ENCODE data around the gene TRAPPC4. TPM values are rescaled to one million over a fixed set of nuclear protein-coding genes. Genes with fewer than 3 reads are reported as not detected.

Gene TRAPPC4
- total and polyA plus RNA-seq, 2 donors (not counting 1 experiment from before 2014, with no cell fraction given), result 60.6 to 109 TPM

DNA sequence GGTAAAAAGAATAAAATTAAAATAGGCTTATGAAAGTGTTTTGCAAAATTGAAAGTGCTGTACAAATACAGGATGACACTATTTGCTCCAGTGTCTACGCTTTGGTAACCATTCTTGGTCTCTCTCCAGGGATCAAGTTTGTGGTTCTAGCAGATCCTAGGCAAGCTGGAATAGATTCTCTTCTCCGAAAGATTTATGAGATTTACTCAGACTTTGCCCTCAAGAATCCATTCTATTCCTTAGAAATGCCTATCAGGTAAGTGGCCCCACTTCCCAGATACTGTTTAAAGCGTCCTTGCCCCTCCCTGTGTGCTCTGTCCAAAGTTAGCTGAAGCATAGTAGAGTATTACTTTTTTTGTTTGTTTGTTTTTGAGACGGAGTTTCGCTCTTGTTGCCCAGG is 3.1 kb downstream of the TRAPPC4 start:
- H3K9me3 ChIP-seq (ENCODE audit: control insufficient read depth, insufficient read depth, low read depth, low read length), result no peaks in the 10 kb centered on the region
- no peak overlapping the region for H3K27ac ChIP-seq (ENCODE audit: insufficient read depth, low read length)
- peaks cover 46% of the 10 kb centered on the region for H3K79me2 ChIP-seq (ENCODE audit: control insufficient read depth, insufficient read depth, low read length)
- H3K4me1 ChIP-seq (ENCODE audit: control insufficient read depth, extremely low read depth, insufficient read depth, low read length), result peaks cover 4% of the 10 kb centered on the region
- DNase-seq (ENCODE audit: low read depth in 2 of 2), result no peak
- H2AFZ ChIP-seq (ENCODE audit: low read length), result no peak overlapping the region
- H4K20me1 ChIP-seq (ENCODE audit: control insufficient read depth, extremely low read depth, insufficient read depth, low read length), result no peaks in the 10 kb centered on the region
- H3K36me3 ChIP-seq (ENCODE audit: control insufficient read depth, insufficient read depth, low read length), result peaks cover 16% of the 10 kb centered on the region
- no peak overlapping the region for H3K9ac ChIP-seq (ENCODE audit: insufficient read depth, low read length)
- no peaks in the 10 kb centered on the region for H3K27me3 ChIP-seq (ENCODE audit: control insufficient read depth, insufficient read depth, low read length)
- no peak overlapping the region for H3K4me2 ChIP-seq (ENCODE audit: extremely low read depth, insufficient read depth, low read length)
- H3K4me3 ChIP-seq (replicated peaks in 1 of 4; ENCODE audit: control extremely low read depth in 1 of 4, insufficient read depth in 1 of 4, low read depth in 3 of 4, low read length in 4 of 4), result no peak overlapping the region
- no peak for TF ChIP-seq EZH2 (IDR thresholded peaks at IDR 0.05; ENCODE audit: low read length, missing control alignments)
- TF ChIP-seq, protein P1, sequence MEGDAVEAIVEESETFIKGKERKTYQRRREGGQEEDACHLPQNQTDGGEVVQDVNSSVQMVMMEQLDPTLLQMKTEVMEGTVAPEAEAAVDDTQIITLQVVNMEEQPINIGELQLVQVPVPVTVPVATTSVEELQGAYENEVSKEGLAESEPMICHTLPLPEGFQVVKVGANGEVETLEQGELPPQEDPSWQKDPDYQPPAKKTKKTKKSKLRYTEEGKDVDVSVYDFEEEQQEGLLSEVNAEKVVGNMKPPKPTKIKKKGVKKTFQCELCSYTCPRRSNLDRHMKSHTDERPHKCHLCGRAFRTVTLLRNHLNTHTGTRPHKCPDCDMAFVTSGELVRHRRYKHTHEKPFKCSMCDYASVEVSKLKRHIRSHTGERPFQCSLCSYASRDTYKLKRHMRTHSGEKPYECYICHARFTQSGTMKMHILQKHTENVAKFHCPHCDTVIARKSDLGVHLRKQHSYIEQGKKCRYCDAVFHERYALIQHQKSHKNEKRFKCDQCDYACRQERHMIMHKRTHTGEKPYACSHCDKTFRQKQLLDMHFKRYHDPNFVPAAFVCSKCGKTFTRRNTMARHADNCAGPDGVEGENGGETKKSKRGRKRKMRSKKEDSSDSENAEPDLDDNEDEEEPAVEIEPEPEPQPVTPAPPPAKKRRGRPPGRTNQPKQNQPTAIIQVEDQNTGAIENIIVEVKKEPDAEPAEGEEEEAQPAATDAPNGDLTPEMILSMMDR (conservative IDR thresholded peaks at IDR 0.05 in 1 of 2, IDR thresholded peaks at IDR 0.05 in 1 of 2; ENCODE audit: low read depth in 1 of 2, low read length in 2 of 2), result no peak

DNA sequence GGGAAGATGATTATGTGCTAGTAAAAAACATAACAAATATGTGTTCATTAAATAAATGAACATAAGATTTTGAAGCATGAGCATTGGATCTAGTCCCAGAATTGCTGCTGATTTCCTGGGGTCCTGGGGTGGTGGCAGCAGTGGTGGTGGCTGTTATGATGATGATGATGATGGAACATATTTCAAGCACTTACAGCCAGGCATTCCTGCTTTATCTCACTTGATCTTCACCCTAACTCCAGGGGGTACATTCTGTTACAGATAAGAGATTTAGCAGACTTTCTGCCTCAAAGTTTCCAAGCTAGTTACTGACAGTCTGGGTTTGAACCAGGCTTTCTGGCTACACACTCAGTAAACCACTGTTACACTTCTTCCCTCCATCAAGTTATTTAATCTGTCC is 5.2 kb downstream of the TRAPPC4 start:
- no peak overlapping the region for H3K9ac ChIP-seq (ENCODE audit: insufficient read depth, low read length)
- H3K4me2 ChIP-seq (ENCODE audit: extremely low read depth, insufficient read depth, low read length), result no peak overlapping the region
- H3K79me2 ChIP-seq (ENCODE audit: control insufficient read depth, insufficient read depth, low read length), result peaks cover 30% of the 10 kb centered on the region
- H2AFZ ChIP-seq (ENCODE audit: low read length), result no peak overlapping the region
- no peaks in the 10 kb centered on the region for H4K20me1 ChIP-seq (ENCODE audit: control insufficient read depth, extremely low read depth, insufficient read depth, low read length)
- DNase-seq (ENCODE audit: low read depth in 2 of 2), result peak in 1 of 2 donors; percentile 49
- no peak overlapping the region for H3K27ac ChIP-seq (ENCODE audit: insufficient read depth, low read length)
- H3K4me3 ChIP-seq (replicated peaks in 1 of 4; ENCODE audit: control extremely low read depth in 1 of 4, insufficient read depth in 1 of 4, low read depth in 3 of 4, low read length in 4 of 4), result no peak overlapping the region
- H3K27me3 ChIP-seq (ENCODE audit: control insufficient read depth, insufficient read depth, low read length), result no peaks in the 10 kb centered on the region
- no peaks in the 10 kb centered on the region for H3K9me3 ChIP-seq (ENCODE audit: control insufficient read depth, insufficient read depth, low read depth, low read length)
- TF ChIP-seq, protein P1 (conservative IDR thresholded peaks at IDR 0.05 in 1 of 2, IDR thresholded peaks at IDR 0.05 in 1 of 2; ENCODE audit: low read depth in 1 of 2, low read length in 2 of 2), result no peak
- TF ChIP-seq EZH2 (IDR thresholded peaks at IDR 0.05; ENCODE audit: low read length, missing control alignments), result no peak
- H3K36me3 ChIP-seq (ENCODE audit: control insufficient read depth, insufficient read depth, low read length), result peaks cover 18% of the 10 kb centered on the region
- H3K4me1 ChIP-seq (ENCODE audit: control insufficient read depth, extremely low read depth, insufficient read depth, low read length), result peaks cover 4% of the 10 kb centered on the region

DNA sequence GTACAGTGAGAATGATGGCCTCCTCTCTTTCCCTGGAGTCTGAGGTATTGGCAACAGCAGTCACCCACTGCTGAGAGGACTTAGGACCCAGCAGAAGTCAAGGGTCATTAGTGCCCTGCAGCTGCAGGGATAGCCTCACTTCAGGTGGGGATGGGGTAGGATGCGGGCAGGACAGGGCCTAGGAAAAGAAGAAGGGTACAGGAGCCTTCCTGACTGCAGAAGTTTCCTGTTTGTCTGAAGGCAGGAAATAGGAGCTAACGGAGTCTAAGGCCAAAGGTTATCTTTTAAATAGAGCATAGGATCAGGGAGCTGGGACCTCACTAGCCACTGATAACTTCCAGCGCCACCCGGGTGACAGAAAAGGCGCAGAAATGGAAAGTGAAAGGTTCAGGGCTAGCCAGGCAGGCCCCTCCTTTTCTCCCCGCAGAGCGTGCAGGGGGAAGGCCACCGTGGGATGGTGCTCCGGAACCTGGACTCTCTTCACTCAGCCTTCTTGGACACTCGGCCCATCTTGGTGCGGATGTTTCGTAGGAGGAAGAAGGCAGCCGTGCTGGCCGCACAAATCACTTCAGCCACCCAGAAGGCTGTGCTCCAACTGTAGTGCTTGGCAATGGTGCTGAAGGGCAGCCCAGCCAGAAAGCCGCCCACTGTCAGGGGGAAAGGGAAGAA is 6.0 kb downstream of the TRAPPC4 start:
- Histone ChIP-seq H2AFZ (ENCODE audit: low read length) (no peak overlapping the region), H3K9me3 (ENCODE audit: control insufficient read depth, insufficient read depth, low read depth, low read length) (no peaks in the 10 kb centered on the region), H3K36me3 (ENCODE audit: control insufficient read depth, insufficient read depth, low read length) (peaks cover 18% of the 10 kb centered on the region), H3K27me3 (ENCODE audit: control insufficient read depth, insufficient read depth, low read length) (no peaks in the 10 kb centered on the region), H4K20me1 (ENCODE audit: control insufficient read depth, extremely low read depth, insufficient read depth, low read length) (no peaks in the 10 kb centered on the region), H3K79me2 (ENCODE audit: control insufficient read depth, insufficient read depth, low read length) (peaks cover 22% of the 10 kb centered on the region), H3K27ac (ENCODE audit: insufficient read depth, low read length) (no peak overlapping the region), H3K4me2 (ENCODE audit: extremely low read depth, insufficient read depth, low read length) (no peak overlapping the region), H3K4me1 (ENCODE audit: control insufficient read depth, extremely low read depth, insufficient read depth, low read length) (peaks cover 4% of the 10 kb centered on the region), H3K4me3 (replicated peaks in 1 of 4; ENCODE audit: control extremely low read depth in 1 of 4, insufficient read depth in 1 of 4, low read depth in 3 of 4, low read length in 4 of 4) (no peak overlapping the region), H3K9ac (ENCODE audit: insufficient read depth, low read length) (no peak overlapping the region)
- no peak for DNase-seq (ENCODE audit: low read depth in 2 of 2)
- no peak for TF ChIP-seq EZH2 (IDR thresholded peaks at IDR 0.05; ENCODE audit: low read length, missing control alignments)
- TF ChIP-seq, protein P1 (conservative IDR thresholded peaks at IDR 0.05 in 1 of 2, IDR thresholded peaks at IDR 0.05 in 1 of 2; ENCODE audit: low read depth in 1 of 2, low read length in 2 of 2), result no peak

All from fibroblast of lung (primary cell).